HUES48 (cell line): Measurements from ENCODE around the gene TRMT11.
"Not testable (repeated sequence)": the region's sequence is repeated elsewhere in the genome, so short reads cannot be mapped to it uniquely, and the experiment has no call there.

Experiments
- H3K27ac ChIP-seq: one replicate; pipeline ENCODE4 v1.7.0; 2013; ENCODE audit warnings: low read depth, low read length, inconsistent platforms
- H3K27me3 ChIP-seq: 2 replicates; pipeline ENCODE4 v1.6.1; 2013; ENCODE audit warnings: mild to moderate bottlenecking, low read length; ENCODE audit not compliant: control insufficient read depth, insufficient read depth
- H3K36me3 ChIP-seq: 2 replicates; pipeline ENCODE4 v1.6.1; 2013; ENCODE audit warnings: low read length; ENCODE audit not compliant: control insufficient read depth, insufficient read depth
- H3K4me1 ChIP-seq: 2 replicates; pipeline ENCODE4 v1.6.1; 2013; ENCODE audit warnings: mild to moderate bottlenecking, low read length; ENCODE audit not compliant: control insufficient read depth, insufficient read depth
- H3K4me3 ChIP-seq: 2 replicates; pipeline ENCODE4 v1.5.1; 2013; ENCODE audit warnings: mild to moderate bottlenecking, low read depth, low read length
- H3K9ac ChIP-seq: 2 replicates; pipeline ENCODE4 v1.6.1; 2013; ENCODE audit warnings: mild to moderate bottlenecking, low read depth, low read length, moderate library complexity
- H3K9me3 ChIP-seq: 2 replicates; pipeline ENCODE4 v1.6.1; 2013; ENCODE audit warnings: low read length; ENCODE audit not compliant: control insufficient read depth, insufficient read depth

The TRMT11 gene

DNA sequence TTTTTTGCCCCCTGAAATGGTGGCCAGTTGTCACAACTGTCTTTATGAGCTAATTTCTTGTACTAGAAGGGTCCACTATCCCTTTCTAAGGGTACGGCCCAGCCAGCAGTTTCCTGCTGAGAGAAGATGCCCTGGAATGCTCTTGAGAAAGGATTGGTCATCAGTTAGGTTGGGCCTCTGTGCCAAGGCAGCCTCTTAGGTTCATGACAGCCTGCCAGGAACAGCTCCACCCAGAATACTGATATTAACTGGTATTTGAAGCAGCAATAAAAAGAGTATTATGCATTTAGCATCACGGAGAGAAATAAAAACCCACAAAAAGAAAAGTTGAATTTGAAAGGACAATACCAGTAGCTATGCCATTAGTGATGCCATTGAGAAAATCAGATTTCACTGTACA is 38.7 kb upstream of the TRMT11 start:
- Histone ChIP-seq H3K36me3 (no peaks in the 10 kb centered on the region), H3K4me3 (no peak overlapping the region), H3K27ac (no peak overlapping the region), H3K9ac (no peak overlapping the region), H3K27me3 (no peaks in the 10 kb centered on the region), H3K9me3 (no peaks in the 10 kb centered on the region), H3K4me1 (peaks cover 3% of the 10 kb centered on the region)

DNA sequence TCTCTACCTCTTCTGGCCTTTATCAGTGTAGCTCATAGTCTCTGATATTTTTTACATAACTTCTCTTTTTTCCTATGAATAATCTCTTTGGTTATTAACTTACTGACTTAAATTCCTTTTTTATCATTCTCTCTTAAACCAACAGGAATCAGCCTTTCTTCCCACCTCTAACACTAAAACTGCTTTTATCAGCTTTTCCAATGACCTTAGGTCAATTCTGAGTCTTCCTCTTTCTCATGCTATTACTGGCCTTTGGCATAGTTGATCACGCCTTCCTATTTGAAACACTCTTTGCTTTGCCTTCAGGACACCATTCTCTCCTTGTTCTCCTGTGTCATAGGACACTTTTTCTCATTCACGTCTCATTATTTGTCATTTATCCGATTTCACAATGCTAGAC is 37.9 kb upstream of the TRMT11 start:
- Histone ChIP-seq H3K9me3 (no peaks in the 10 kb centered on the region), H3K9ac (no peak overlapping the region), H3K27ac (no peak overlapping the region), H3K4me1 (peaks cover 3% of the 10 kb centered on the region), H3K4me3 (no peak overlapping the region), H3K36me3 (no peaks in the 10 kb centered on the region), H3K27me3 (no peaks in the 10 kb centered on the region)

DNA sequence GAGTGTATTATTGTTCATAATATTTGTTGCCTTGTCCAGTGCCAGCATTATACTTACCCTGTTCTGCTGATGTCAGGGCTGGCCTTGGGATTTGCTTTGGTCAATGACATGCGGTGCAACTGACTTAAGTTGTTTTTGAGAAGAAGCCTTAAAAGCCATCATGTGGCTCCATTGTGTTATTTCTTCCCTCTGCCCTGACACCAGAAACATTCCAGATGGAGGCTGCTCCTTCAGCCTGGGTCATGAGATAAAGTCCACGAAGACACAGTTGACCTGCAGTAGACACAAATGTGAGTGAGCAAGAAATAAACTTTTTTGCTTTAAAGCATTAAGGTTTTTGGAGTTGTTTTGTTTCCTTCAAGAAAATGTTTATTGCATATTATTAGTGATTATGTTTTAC is 37.3 kb upstream of the TRMT11 start:
- Histone ChIP-seq H3K9me3 (no peaks in the 10 kb centered on the region), H3K27me3 (no peaks in the 10 kb centered on the region), H3K9ac (no peak overlapping the region), H3K4me1 (peaks cover 3% of the 10 kb centered on the region), H3K36me3 (no peaks in the 10 kb centered on the region), H3K27ac (no peak overlapping the region), H3K4me3 (no peak overlapping the region)

DNA sequence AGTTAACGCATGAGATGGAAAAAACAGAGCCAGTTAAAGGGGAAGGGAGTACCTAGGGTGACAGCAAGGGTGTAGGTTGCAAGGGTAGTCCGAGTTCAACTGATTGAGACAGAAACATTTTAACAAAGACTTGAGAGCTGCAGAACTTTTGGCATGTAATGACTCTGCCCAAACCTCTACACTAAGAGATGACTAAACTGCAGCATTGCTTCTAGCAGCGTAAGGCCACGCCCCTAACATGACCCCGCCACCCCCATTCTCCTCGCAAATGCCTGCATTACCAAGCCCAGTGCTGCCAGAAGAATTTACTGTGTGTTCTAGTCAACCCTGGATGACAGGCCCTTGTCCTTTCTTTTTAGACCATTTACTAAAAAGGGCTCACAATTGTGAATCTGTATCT is 36.0 kb upstream of the TRMT11 start:
- H3K27ac ChIP-seq: no peak overlapping the region
- H3K9ac ChIP-seq: no peak overlapping the region
- no peaks in the 10 kb centered on the region for H3K9me3 ChIP-seq
- H3K27me3 ChIP-seq: no peaks in the 10 kb centered on the region
- no peak overlapping the region for H3K4me3 ChIP-seq
- H3K4me1 ChIP-seq: peaks cover 3% of the 10 kb centered on the region
- no peaks in the 10 kb centered on the region for H3K36me3 ChIP-seq

DNA sequence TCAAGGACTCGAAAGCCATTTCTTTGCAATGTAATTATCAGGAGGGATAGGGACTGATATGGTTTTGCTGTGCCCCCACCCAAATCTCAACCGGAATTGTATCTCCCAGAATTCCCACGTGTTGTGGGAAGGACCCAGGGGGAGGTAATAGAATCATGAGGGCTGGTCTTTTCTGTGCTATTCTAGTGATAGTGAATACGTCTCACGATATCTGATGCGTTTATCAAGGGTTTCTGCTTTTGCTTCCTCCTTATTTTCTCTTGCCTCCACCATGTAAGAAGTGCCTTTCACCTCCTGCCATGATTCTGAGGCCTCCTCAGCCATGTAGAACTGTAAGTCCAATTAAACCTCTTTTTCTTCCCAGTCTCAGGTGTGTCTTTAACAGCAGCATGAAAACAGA is 35.6 kb upstream of the TRMT11 start:
- H3K9ac ChIP-seq, H3K27me3 ChIP-seq, H3K9me3 ChIP-seq, H3K4me3 ChIP-seq, H3K4me1 ChIP-seq, H3K36me3 ChIP-seq, H3K27ac ChIP-seq: not testable (repeated sequence)

DNA sequence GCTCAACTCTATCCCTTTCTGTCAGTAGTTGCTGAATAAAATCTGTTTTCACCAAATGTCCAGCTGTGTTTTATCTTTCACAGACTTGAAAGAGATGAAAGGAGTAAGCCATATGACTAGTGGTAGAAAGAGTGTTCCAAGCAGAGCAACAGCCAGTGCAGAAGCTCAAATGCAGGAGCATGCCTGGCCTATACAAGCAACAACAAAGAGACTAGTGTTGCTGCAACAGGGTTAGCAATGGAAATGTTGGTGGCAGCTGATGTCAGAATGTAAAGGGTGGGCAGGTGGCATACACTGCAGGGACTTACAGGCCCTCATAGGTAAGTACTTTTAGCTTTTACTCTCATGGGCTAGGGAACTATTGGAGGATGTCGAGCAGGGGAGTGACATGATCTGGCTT is 35.0 kb upstream of the TRMT11 start:
- Histone ChIP-seq H3K27ac (no peak overlapping the region), H3K9me3 (no peaks in the 10 kb centered on the region), H3K9ac (no peak overlapping the region), H3K36me3 (no peaks in the 10 kb centered on the region), H3K4me3 (no peak overlapping the region), H3K27me3 (no peaks in the 10 kb centered on the region), H3K4me1 (peaks cover 3% of the 10 kb centered on the region)

DNA sequence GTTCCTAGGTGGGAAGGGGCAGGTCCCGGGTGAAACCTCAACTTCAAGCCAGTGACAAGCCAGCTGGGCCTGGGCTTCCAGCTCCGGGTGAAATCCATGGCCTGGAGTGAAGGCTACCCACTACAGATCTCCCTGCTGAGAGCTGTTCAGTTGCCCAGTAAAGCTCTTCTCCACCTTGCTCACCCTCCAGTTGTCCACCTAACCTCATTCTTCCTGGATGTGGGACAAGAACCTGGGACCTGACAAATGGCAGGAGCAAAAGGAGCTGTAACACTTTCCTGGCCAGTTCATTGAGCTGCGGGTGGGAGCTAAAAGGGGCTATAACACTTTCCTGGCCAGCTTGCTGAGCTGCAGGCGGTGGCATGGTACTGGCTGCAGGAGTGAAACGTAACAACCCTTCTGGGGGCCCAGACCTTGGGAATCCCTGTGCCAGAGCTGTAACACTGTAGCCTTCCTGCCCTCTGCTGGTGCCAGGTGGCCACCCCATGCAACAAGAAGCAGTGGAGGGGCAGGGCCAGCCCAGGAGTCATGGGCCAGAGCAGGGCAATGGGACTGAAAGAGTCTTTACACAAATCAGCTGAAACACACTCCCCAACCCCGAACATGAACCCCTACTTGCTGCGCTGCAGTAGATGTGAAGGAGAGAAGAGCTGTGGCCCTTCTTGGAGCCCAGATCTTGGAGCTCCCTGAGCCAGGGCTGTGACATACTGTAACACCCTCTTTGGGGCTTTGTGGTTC is 33.4 kb upstream of the TRMT11 start:
- Histone ChIP-seq H3K9ac (no peak overlapping the region), H3K27ac (no peak overlapping the region), H3K36me3 (no peaks in the 10 kb centered on the region), H3K4me1 (peaks cover 9% of the 10 kb centered on the region), H3K27me3 (no peaks in the 10 kb centered on the region), H3K4me3 (no peak overlapping the region), H3K9me3 (no peaks in the 10 kb centered on the region)

DNA sequence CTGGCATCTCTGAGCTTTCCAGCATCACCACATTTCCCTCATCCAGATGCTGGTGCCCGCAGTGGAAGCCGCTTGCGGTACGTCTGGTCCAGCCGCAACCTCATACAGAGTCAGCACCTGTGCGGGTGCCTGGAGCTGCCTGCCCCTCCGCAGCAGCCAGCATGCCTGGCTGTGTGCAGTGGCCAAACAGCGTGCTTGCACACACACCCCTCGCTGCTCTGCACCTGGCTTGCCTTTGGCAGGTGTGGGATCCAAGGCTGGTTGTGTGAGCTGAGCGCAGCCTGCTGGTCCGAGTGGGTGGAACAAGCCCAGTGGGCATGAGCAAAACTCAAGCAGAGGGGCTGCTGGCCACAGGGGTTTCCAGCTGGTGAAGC is 32.9 kb upstream of the TRMT11 start:
- no peaks in the 10 kb centered on the region for H3K27me3 ChIP-seq
- no peaks in the 10 kb centered on the region for H3K9me3 ChIP-seq
- no peak overlapping the region for H3K4me3 ChIP-seq
- H3K4me1 ChIP-seq: peaks cover 9% of the 10 kb centered on the region
- H3K36me3 ChIP-seq: no peaks in the 10 kb centered on the region
- no peak overlapping the region for H3K9ac ChIP-seq
- H3K27ac ChIP-seq: no peak overlapping the region

DNA sequence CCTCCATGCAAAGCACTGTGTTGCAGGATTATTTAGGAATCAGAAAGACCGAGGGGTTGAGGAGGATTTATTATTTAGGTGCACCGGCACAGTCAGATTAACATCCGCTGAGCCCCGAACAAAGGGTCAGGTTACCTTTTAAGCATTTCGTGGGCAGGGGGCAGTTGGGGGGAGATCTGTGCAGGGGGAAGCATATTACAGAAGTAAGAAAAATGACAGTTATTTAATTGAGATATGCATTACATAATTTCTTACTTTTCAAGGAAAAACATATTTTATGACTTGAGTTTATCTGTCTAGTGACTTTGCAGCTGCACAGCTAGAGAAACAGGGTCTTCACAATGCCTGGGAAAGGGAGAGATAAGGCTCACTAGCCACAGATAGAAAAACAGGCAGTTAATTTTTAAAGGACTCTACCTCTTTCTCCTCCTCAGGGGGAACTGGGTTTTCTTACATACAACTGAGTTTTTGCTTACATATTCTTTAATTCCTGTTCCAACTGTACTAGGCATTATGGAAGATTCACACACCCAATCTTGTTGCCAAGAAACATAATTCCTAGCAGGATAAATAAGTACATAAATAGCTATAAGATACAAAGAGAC is 31.5 kb upstream of the TRMT11 start:
- H3K9me3 ChIP-seq: no peaks in the 10 kb centered on the region
- H3K36me3 ChIP-seq: no peaks in the 10 kb centered on the region
- peaks cover 9% of the 10 kb centered on the region for H3K4me1 ChIP-seq
- no peak overlapping the region for H3K27ac ChIP-seq
- no peaks in the 10 kb centered on the region for H3K27me3 ChIP-seq
- no peak overlapping the region for H3K9ac ChIP-seq
- no peak overlapping the region for H3K4me3 ChIP-seq

DNA sequence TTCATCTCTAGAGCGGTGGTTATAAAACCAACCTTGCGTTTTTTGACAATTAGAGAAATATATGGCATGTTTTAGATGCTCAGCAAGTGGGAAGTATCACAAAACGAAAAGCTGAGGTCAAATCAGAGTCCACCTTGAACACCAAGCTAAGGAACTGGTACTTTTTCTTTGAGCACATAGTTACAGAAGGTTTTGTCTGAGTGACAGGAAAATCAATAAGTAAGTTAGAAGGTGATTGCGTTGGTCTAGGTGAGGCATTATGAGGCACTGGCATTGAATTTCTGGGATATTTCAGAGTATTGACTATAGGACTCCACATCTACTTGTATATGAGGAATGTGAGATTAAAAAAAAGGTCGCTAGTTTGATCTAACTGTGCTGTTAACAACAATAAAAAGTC is 30.4 kb upstream of the TRMT11 start:
- H3K4me3 ChIP-seq: peak overlapping the region; percentile 86

DNA sequence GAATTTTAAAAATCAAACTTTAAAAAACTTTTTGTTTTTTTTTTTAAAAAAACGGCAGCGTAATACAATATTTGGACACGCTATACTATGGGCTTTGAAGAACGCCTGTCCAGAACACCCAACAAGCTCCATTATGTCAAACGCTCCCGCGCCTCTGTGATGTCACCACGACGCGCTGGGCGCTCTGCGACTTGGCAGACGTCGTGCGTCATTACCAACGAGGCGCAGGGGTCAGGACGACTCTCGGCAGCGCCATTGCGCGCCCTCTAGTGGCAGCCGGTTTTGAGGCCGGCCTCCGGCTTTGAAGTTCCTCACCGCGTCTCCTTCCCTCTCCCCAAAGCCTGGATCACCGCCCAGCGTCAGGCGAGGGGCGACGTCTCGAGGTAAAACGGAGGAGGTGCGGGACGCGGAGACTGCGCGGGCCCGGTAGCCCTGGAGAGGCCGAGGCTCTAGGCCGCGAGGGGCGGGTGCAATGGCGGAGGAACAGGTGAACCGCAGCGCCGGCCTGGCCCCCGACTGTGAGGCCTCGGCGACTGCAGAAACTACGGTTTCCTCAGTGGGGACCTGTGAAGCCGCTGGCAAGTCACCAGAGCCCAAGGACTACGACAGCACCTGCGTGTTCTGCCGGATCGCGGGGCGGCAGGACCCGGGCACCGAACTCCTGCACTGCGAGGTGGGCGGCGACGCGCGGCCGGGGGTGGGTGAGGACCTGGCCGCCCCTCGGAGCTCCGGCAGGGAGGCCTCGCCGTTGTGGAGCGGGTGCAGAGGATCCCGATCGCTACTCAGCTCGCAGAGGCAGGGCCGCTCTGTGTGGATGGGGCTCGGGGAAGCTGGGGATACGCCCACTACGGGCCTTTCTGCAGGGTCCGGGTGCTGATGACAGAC is 29.6 kb upstream of the TRMT11 start, which contains the start of gene HINT3:
Gene HINT3 (plus strand): TSS at position 265 of the 885 bp plus-strand sequence. CDS start 208 bp downstream, at position 473.
- Histone ChIP-seq H3K4me3 (peak within 1 kb of the TSS; percentile 86), H3K36me3 (no peaks in the 10 kb centered on the region), H3K27ac (peak within 1 kb of the TSS; percentile 88), H3K27me3 (no peaks in the 10 kb centered on the region), H3K9me3 (no peaks in the 10 kb centered on the region), H3K4me1 (peaks cover 6% of the 10 kb centered on the region), H3K9ac (peak within 1 kb of the TSS; percentile 46)

More for the DNA sequence above, 30.4 kb upstream of the TRMT11 start:
- Histone ChIP-seq H3K27me3 (no peaks in the 10 kb centered on the region), H3K36me3 (no peaks in the 10 kb centered on the region), H3K9me3 (no peaks in the 10 kb centered on the region), H3K27ac (no peak overlapping the region), H3K4me1 (peaks cover 6% of the 10 kb centered on the region), H3K9ac (no peak overlapping the region)
